NCI-H1436 (cell line): ENCODE results near the gene NDUFS7.
"Not testable (repeated sequence)": the region's sequence is repeated elsewhere in the genome, so short reads cannot be mapped to it uniquely, and the experiment has no call there.

ENCODE experiments used
- DNase-seq: peaks from one replicate; lab custom pipeline; 2025; lab: John Stamatoyannopoulos, UW

NDUFS7 gene

GRCh38 chr19:1418951-1419738, 35.4 kb downstream of the NDUFS7 start:
- no peak for DNase-seq

GRCh38 chr19:1420085-1420484, 36.4 kb downstream of the NDUFS7 start:
- not testable (repeated sequence) for DNase-seq

- DNase-seq = no peak
Observed at GRCh38 chr19:1420590-1420989, 36.9 kb downstream of the NDUFS7 start.

- DNase-seq = no peak
Observed at GRCh38 chr19:1421218-1421957, 37.7 kb downstream of the NDUFS7 start.

- DNase-seq = no peak
Observed at GRCh38 chr19:1421958-1422305, 38.2 kb downstream of the NDUFS7 start.

- no peak for DNase-seq
Observed at GRCh38 chr19:1422360-1422759, 38.7 kb downstream of the NDUFS7 start.

- DNase-seq = no peak
Observed at GRCh38 chr19:1422943-1423342, 39.2 kb downstream of the NDUFS7 start.

- no peak for DNase-seq
Observed at GRCh38 chr19:1423436-1424191, 39.9 kb downstream of the NDUFS7 start.

GRCh38 chr19:1424192-1424955, 40.7 kb downstream of the NDUFS7 start:
- DNase-seq = no peak

GRCh38 chr19:1425102-1425837, 41.6 kb downstream of the NDUFS7 start:
- no peak for DNase-seq

GRCh38 chr19:1425902-1426301, 42.2 kb downstream of the NDUFS7 start:
- DNase-seq = no peak

- no peak for DNase-seq
Observed at GRCh38 chr19:1426736-1427135, 43.0 kb downstream of the NDUFS7 start.

- no peak for DNase-seq
Observed at GRCh38 chr19:1427221-1427920, 43.7 kb downstream of the NDUFS7 start.

GRCh38 chr19:1428738-1429391, 45.2 kb downstream of the NDUFS7 start:
- no peak for DNase-seq

GRCh38 chr19:1429750-1430149, 46.0 kb downstream of the NDUFS7 start:
- no peak for DNase-seq

- DNase-seq = no peak
Observed at GRCh38 chr19:1430246-1430645, 46.5 kb downstream of the NDUFS7 start.

GRCh38 chr19:1431759-1432506, 48.2 kb downstream of the NDUFS7 start:
- no peak for DNase-seq

- DNase-seq = no peak
Observed at GRCh38 chr19:1432507-1432887, 48.8 kb downstream of the NDUFS7 start.
